HG02610 (cell line): Measurements from ENCODE around the gene RBM33.

ENCODE experiments used
- ATAC-seq: cut with Tn5 transposase; IDR thresholded peaks from one replicate; pipeline ENCODE4 v1.9.1; 2021; ENCODE audit warnings: mild to moderate bottlenecking, moderate library complexity; ENCODE audit not compliant: unreplicated experiment

RBM33 gene

DNA sequence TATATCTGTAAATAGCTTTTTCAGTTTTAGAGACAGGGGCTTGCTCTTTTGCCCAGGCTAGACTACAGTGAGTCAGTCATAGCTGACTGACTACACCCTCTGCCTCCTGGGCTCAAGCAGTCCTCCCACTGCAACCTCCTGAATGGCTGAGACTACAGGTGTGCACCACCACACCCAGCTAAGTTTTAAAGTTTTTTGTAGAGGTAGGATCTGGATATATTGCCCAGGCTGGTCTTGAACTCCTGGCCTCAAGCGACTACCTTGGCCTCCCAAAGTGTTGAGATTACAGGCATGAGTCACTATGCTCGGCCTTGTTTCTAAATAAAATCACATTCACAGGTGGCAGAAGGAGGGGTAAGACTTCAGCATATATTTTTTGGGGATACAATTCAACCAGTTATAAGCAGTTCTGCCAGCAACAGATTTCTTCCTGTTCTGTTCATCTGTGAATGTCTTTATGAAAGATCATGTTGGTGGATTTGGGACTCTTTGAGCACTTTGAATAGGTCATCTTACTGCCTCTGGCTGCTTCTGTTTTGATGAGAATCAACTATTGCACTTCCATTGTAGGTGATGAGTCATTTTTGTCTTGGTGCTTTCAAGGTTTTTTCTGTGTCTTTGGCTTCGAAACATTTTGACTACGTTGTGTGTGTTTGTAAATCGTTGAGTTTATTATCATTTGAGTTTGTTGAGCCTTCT lies 15.7 kb downstream of the RBM33 start:
- peak; percentile 86 for ATAC-seq

DNA sequence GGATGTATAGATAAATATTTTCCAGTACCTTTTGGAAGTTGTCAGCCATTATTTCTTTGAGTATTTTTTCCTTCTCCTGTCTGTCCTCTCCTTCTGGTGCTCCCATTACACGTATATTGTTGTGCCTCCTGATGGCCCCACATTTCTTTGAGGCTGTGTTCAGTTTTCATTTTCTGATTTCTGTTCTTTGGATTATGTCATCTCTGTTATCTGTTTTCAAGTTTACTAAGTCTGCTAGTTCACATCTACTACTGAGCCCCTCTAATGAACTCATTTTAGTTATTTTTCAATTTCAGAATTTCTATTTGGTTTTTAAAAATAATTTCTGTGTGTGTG lies 16.3 kb downstream of the RBM33 start:
- ATAC-seq: peak; percentile 80

DNA sequence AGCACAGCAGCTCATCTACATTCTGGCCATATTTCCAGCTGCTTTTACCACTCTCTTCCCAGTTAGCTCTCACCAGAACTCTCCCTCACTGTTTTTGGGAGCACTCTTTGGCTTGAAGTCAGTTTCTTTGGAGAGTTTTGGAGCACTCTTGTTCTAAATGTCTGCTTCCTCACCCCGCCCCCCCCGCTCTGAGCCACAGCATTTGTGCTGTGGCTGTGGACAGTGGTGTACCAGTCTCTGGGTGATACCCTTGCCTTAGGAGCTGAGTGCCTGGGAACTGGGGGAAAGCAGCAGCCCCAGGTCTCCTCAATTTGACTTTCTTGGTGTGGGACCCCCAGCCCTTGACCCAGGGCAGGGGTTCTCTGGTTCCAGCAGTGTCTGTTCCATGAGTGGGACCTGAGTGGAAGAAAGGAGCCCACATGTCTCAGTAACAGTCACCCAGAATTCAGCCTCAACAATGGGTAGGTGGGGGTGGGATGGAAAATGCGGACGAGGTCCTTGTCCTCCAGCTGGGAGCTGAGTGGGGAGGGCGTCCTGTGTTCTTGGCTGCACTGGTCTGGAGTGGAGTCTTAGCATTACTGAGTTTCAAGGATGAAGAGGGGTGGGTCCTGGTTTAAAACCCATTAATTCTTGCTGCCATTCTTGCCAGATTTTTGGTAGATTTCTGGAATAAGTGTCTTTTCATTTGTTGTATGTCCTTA lies 18.0 kb downstream of the RBM33 start:
- ATAC-seq: no peak

DNA sequence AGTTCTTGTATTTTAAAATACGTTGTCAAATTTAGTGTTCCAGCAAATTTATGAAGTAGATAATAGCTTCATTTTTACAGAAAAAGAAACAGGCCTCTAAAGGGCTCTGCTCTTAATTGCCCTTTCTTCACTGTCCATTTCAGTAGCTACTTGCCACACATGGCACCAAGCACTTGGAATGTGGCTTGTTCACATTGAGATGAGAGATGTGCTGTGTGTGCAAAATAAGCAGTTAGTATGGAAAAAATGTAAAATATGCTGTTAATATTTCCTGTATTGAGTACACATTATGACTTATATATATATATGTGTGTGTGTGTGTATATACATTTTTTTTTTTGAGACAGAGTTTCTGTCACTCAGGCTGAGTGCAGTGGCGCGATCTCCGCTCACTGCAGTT lies 19.5 kb downstream of the RBM33 start:
- no peak for ATAC-seq

DNA sequence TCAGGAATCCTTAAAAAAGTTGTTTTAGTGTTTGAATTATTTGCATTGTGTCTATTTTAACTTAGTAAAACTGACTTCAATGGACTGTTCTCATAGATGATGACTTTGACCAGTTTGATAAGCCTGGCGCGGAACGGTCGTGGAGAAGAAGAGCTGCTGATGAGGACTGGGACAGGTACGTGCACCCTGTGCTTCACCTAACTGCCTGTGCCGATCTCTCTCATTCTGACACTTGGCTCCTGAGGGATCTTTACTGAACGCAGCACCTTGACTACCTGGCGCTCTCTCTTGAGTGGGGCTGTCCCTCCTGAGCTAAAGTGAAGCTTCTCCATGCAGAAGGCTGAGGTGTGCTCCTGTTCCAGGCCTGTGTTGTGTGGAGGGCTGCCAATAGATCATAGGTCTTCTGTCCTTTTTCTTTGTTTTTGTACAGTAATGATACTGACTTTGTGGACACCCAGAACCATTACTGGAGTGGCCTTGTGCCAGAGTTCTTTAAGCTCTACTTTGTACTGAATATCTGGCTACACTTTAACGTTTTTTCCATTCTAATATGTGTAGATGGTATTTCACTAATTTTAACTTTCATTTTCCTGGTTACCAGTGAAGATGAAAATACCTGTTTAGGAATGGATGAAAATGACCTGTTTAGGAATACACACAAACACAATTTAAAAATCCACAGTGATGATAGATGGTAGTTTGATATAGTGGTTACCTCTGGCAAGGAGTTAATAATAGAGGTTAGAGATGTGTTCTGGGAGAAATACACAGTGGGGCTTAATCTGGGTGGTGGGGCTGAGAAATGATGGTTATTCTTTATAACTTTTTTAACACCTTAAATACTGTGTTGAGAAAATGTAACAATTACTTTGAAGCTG lies 20.9 kb downstream of the RBM33 start:
- ATAC-seq: no peak

DNA sequence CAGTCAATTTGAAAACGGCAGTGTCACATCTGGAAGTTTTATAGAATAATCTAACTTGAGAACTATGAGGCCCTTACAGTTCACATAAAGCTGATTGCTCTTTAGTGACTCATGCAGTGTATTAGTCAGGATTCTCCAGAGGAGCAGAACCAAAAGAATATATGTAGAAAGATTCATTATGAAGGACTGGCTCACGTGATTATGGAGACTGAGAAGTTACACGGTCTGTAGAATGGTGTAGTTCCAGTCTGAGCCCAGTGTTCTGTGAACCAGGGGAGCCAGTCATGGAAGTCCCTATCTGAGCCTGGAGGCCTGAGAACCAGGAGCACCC lies 21.5 kb downstream of the RBM33 start:
- no peak for ATAC-seq

DNA sequence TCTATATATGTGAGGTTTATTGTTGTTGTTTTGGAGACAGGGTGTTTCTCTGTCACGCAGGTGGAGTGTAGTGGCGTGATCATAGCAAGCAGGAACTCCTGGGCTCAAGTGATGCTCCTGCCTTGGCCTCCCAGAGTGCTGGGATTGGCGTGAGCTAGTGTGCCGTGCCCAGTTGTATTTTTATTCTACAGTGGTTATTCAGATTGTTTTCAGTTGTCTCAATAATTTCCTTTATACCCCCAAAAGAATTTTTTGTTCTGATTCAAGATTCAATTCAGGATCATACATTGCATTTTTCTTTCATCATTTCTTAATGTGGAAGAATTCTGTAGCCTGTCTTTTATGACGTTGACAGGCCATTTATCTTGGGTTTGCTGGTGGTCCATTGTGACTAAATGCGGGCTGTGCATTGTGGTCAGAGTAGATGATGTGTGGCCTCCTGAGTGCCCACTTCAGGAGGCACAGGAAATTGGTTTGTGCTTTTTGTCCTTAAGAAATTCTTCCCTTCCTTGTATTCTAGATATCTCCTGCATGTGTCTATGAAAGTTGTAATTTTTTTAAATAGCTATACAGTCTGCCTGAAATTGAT lies 22.9 kb downstream of the RBM33 start:
- no peak for ATAC-seq

DNA sequence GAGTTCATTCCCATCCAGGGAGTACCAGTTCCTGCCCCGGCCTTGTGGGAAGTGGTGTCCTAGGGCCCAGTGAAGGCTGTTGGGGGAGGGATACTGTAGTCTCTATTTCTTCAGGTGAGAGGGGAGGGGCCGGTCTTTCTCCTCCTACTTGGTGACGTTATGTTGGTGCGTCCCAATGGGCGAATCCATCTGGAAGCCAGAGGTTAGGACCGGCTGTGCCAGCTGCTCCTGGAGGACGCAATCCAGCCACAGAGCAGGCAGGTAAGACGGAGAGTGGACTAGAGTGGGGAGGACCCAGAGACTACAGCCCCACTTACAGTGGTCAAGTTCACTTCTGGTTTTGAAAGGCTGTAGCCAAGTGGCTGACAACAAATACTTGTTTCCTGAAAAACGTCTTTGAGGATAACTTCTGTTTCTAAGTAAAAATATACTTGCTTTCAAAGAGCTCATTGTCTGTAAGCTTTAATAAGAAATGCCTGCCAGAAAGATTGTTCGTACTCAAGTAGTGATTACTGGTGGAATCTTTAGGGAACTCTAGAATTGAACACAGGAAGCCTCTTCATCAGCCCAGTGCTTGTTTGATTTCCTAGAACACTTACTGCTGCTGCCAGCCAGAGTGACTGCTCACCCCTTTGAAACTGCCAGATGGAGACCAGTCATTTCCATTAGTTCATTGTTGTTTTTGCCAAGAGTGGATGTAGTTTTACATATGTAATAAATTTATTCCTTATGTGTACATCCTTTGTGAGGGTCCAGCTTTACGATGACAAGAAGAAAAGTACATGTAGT lies 25.4 kb downstream of the RBM33 start:
- no peak for ATAC-seq

DNA sequence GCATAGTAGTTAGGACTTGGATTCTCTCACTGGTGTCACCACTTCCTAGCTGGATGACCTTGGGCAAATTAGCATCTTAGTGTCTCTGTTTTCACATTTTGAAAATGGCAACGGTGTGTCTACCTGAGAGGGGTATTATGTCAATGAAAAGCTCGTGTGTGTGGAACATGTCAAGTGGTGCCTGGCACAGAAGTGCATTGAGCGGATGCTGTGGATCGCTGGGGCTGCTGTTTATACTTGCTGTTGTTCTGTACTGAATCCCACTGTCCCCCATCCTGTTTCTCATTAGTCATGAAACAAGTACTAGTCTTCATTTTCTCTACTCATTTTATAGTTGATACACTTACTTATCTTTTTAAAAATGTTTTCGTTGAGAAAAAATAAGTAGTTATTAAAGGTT lies 26.1 kb downstream of the RBM33 start:
- no peak for ATAC-seq

DNA sequence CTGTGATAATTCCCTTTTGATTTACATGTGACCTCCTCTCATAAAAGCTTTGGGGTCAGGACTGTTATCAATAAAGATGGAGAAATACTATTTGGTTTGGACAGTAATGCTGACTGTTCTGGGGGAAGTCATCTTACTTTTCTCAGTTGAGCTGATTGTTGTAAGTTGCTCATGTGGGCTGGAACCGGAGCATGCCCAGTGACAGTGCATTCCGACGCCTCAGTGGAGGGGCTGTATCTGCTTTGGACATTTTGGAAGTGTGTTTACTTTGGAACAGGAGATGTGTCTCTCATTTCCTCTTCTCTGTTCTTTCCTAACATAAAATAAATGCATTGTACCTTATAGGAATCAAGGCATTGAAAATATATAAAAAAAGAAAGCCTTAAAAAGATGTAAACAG lies 30.1 kb downstream of the RBM33 start:
- ATAC-seq: no peak

DNA sequence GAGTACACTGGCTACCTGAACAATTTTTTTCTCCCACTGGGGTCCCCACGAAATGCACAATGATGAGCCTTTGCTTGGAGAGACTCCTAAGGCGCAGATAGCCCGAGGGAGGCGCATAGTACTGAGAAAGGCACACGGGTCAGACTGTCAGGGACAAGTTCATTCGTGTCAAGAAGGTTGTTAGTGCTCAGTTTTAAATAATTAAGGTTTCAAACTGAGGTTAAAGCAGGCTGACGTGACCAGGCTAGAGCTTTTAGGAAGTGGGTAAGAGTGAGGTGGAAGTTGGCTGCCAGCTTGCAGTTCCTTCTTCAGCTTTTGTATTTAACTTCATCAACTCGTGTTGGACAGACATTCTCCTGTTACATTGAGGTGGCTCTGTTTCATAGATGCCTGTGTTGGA lies 31.6 kb downstream of the RBM33 start:
- ATAC-seq: no peak

DNA sequence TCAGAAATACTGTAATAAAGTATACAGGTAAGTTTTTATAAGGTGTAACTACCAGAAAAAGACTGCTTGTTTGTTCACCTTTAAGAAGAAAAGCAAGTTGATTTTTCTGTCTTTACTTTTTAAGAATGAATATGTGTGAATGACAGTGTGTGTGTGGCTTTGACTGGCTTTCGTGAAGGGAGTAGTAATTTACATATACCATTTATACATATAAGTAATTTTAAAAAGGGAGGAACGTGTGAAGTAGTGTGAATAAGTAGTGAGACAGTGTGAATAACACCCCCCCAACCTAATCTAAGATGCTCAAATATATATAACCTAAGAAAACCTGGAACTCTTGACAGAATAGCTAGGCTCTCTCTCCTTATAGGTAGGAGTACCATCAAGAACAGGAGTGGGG lies 33.2 kb downstream of the RBM33 start:
- ATAC-seq: no peak

DNA sequence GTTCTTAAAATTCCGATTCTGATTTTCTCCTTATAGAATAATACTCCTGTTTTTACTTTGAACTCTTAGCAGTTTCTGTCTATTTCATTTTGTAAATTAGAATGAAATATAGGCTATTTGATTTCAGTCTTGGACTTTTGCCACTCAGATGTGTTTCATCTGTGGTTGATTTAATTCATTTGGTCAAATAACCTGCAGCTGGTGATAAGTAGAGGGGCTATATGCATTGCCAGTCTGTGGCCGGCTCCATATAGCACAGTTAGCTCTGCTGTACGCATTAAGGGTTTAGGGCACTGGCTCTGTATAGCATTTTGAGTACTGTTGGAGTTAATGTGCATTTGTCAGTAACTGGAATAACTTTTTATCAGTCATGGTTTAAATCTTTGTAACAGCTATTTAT lies 35.7 kb downstream of the RBM33 start:
- ATAC-seq: no peak

DNA sequence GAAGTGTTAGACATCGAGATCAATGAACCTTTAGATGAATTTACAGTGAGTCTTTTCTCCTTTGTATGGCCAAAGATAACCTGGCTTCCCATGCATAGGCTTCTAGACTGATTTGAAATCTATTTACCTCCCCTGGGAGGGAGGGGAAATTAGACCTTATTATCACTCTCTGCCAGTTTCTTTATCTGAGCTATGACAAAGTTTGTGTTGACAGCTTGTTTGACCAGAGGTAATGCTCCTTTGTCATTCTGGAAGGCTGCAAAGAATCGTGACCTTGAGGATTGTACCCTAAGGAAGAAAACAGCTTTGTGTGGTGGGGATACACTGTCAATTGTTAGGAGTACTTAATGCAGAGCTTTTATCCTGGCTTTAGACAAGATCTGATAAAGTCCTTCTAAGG lies 36.4 kb downstream of the RBM33 start:
- no peak for ATAC-seq

DNA sequence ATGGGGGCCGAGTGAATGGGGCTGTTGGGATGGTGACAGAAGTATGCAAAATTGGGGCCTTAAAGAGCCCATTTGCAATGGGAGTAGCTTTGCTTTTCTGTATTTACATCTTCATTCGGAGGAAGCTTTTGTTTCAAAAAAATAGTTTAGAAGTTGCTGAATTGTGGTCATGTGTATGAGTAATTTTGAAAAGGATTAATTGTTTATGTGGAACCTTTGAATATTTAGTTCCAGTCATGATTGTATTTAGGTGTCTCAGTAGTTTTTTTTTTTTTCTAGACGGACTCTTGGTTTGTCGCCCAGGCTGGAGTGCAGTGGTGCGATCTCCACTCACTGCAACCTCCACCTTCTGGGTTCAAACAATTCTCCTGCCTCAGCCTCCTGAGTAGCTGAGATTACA lies 37.2 kb downstream of the RBM33 start:
- ATAC-seq: peak; percentile 36

DNA sequence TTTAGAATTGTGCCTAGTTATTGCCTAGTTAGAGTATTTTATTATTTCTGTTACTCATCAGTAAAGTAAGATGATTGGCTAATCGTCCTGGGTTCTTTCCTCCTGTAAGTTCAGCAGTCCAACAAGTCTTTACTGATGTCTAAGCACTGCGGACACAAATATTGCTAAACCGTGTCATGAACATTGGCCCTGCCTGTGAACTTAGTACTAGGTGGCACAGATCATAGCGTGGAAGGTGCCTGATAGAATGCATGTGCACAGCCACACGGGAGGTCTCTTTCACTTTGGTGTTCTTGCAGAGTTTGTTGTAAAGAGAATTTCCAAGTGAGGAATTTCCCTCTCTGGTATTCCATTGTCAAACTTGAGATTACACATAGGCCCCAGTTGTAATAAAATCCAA lies 38.0 kb downstream of the RBM33 start:
- ATAC-seq: no peak

DNA sequence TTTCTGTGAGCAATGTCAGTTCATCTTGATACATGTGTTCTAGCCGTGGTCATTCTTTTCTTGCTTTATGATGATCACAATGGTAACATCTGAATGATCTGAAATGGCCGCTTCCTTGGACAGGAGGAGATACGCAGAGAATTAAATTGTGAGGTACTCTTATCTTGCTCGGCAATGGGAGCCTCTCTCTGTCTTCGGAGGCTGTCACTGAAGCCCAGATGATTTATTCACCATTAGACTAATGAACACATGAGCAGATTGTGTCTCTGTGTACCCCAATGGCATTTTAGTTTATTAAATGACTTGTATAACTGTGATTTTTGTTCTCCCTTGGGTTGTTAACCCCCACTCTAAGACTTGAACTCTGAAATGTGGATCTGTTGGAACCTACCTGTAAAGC lies 38.6 kb downstream of the RBM33 start:
- no peak for ATAC-seq

DNA sequence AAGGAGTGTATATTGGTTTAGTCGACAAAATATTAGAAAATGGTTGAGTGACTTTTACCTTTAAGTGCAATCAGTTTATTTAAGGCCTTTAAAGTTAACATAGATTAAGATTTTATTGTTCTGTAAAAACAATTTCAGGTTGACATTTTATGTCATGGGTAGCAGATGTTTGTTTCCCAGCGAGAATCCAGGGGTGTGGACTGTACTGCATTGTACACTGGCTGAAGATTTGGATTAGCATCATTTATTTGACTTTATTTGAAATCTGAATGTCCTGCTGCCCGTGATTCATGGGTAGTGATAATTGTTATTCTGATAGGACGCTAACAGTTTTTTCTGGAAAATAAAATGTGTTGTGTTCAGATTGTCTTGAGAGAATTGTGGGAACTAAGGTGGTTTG lies 39.3 kb downstream of the RBM33 start:
- no peak for ATAC-seq

DNA sequence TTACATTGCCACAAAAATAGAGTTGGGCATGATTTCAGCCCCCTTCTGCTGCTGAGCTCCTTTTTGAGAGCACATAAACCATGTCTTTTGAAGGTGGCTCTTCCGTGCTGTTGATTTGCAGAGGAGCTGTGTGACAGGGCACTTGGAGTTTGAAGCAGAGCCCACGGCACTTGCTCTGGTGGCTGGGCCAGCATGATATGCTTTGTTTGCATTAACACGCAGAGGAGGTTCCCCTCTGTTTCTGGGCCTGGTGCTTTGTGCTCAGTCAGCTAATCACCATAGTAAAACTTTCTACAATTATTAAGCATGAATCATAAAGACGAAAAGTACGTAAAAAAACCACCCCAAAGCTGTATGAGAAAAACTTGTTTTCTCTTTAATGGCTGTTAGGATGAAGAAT lies 40.1 kb downstream of the RBM33 start:
- ATAC-seq: no peak

DNA sequence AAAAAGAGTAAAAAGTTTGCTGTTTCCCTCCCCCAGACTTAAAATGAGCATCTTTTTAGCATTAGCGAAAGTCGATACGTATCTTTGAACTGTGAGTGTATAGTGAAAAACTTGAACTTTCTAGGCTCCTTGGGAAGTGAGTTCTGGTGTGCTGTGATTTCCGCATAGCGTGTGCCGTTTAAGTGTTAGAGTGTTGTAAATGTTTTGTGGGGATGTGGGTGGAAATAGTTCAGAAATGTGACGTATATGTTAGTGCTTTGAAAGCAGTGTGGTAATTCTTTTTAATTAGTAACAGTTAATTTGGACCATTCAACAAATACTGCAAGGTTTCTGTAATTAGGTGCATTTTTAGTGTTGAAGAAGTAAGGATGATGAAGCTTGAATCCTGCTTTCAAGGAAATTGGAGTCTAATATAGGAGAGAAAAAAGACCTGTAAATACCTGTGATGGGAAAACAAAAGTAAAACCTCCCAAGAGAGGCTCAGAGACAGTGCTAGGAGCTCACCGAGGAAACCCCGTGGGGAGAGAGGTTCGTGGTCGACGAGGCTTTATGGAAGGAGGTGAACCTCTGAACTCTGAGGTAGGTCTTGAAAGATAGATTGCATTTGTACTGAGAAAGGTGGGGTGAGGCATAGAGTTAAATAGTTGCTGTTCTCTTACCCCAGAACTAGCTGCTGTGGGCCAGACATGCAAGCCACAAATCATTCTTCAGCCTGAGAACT lies 40.8 kb downstream of the RBM33 start:
- peak; percentile 82 for ATAC-seq
